Gastroesophageal sphincter (tissue), 3 donors: ENCODE results near the gene SEC14L5.

Experiments
- EP300 ChIP-seq: sonication (generic); formaldehyde crosslinking; IDR thresholded peaks from one replicate; pipeline ENCODE4 v1.6.1; 2017; ENCODE audit warnings: antibody characterized with exemption, mild to moderate bottlenecking
- POLR2A ChIP-seq, 2 donors: fragments of 450-650 bp; IDR thresholded peaks; one replicate each; pipeline ENCODE4 v1.6.1; 2017; ENCODE audit warnings: antibody characterized with exemption in 2 of 2, mild to moderate bottlenecking in 2 of 2, moderate library complexity in 1 of 2
- POLR2AphosphoS5 ChIP-seq: sonication (generic); formaldehyde crosslinking; IDR thresholded peaks from one replicate; pipeline ENCODE4 v1.6.1; 2017; ENCODE audit warnings: antibody characterized with exemption
- TF ChIP-seq, protein P1 (sequence below), 4 experiments: fragments of 200-600 bp in 2 of 4; fragments of 450-650 bp in 2 of 4; sonication (generic) in 1 of 4; IDR thresholded peaks; one replicate each; pipeline ENCODE4 v1.5.1; 2017 to 2019; ENCODE audit warnings: antibody characterized with exemption in 4 of 4, mild to moderate bottlenecking in 2 of 4, moderate library complexity in 2 of 4

- TF ChIP-seq, protein P1, sequence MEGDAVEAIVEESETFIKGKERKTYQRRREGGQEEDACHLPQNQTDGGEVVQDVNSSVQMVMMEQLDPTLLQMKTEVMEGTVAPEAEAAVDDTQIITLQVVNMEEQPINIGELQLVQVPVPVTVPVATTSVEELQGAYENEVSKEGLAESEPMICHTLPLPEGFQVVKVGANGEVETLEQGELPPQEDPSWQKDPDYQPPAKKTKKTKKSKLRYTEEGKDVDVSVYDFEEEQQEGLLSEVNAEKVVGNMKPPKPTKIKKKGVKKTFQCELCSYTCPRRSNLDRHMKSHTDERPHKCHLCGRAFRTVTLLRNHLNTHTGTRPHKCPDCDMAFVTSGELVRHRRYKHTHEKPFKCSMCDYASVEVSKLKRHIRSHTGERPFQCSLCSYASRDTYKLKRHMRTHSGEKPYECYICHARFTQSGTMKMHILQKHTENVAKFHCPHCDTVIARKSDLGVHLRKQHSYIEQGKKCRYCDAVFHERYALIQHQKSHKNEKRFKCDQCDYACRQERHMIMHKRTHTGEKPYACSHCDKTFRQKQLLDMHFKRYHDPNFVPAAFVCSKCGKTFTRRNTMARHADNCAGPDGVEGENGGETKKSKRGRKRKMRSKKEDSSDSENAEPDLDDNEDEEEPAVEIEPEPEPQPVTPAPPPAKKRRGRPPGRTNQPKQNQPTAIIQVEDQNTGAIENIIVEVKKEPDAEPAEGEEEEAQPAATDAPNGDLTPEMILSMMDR (IDR thresholded peaks at IDR 0.05) = no peak
- no peak for TF ChIP-seq POLR2A (IDR thresholded peaks at IDR 0.05)
- TF ChIP-seq POLR2AphosphoS5 = no peak
- TF ChIP-seq EP300 = no peak
Measured at GRCh38 chr16:4933871-4934395, 24.2 kb upstream of the SEC14L5 start.
